SKM-1 (cell line): Measurements from ENCODE around the gene BZW2.

ENCODE experiments used
- DNase-seq: peaks from one replicate; lab custom pipeline; 2025; ENCODE audit not compliant: unreplicated experiment; lab: John Stamatoyannopoulos, UW

The BZW2 gene

GRCh38 chr7:16645593-16646471, at the start of gene BZW2, which contains the start of gene ANKMY2:
Gene BZW2, plus strand, starts transcription at chr7:16646181. Its CDS starts 19,263 bp downstream, at chr7:16665444.
Gene ANKMY2, minus strand, starts transcription at chr7:16645754. Its CDS starts 181 bp downstream, at chr7:16645573.
- DNase-seq: peak; percentile 92

DNA sequence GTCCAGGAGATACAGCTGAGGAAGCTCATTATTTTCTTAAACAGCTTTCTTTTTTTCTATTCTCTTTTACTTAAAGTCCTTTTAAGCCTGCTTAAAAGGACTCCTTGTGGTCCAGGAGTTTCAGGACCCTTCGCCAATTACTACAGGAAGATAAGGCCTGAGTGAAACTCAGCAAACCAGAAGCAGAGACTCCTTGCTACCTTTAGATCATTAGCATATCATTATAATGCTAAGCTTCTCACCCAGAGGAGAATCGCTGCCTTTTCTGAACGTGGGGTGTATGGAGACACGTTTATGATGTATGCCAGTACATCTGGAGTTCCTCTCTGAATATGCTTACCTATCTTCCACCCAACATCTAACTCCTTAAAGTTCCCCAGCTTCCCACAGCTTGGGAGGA, 48.0 kb upstream of the BZW2 start:
- DNase-seq: no peak

- no peak for DNase-seq
Observed at GRCh38 chr7:16599860-16600259, 46.1 kb upstream of the BZW2 start.

GRCh38 chr7:16603633-16604032, 42.3 kb upstream of the BZW2 start:
- DNase-seq: no peak

DNA sequence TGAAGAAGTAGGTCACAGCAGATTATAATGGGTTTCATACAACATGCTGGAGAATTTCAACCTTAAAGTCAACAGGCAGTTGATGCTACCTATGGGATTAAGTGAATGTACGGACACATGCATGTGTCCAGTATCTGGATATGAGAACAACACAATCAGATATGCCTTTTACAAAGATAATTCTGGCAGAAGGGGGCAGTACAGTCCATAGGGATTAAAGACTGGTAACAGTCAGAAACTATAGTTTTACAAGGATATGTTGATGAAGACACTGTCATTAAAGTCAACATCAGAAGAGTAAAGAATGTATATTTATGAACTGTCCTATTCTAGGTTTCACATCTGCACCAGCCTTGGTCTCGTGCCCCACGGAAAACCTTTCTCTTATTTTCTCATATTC, 41.9 kb upstream of the BZW2 start:
- no peak for DNase-seq

- no peak for DNase-seq
Observed at GRCh38 chr7:16606704-16607103, 39.3 kb upstream of the BZW2 start.

GRCh38 chr7:16609842-16610450, 36.0 kb upstream of the BZW2 start:
- no peak for DNase-seq

GRCh38 chr7:16611711-16612110, 34.3 kb upstream of the BZW2 start:
- DNase-seq: no peak

DNA sequence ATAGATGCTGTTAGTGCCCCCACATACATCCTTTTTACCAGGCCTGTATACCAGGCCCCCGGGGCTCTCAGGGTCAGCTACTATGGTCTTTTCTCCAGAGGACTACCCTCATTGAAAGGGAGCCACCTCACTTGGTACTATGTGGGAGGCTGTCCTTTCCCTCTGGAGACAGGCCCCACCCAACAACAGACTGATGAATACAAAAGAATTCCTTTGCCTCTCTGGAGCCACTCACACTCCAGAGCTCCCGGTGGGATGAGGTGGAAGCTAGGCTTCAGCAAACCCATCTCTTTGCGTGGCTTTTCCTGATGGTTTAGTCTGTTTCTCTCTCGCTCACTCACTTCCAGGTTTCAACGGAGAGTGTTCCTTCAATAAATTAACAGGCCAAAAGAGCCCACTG, 30.8 kb upstream of the BZW2 start:
- DNase-seq: no peak

DNA sequence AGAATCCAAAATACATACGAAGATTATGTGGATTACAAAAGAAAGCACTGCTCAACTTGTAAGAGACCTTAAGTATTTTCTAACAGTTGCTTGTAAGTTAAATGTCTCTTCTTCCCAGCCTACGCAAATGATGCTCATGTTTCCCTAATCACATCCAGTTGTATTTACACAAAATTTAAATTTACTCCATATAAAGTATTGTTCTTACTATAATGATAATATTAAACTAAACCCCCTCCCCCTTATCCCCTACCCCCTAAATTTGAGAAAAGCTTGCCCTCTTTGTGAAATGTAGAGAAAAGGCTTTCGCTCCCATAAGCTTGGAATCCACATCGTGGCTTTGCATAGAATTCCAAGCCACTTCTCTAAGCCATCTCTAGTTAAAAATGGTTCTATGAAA, 29.9 kb upstream of the BZW2 start:
- DNase-seq: no peak

DNA sequence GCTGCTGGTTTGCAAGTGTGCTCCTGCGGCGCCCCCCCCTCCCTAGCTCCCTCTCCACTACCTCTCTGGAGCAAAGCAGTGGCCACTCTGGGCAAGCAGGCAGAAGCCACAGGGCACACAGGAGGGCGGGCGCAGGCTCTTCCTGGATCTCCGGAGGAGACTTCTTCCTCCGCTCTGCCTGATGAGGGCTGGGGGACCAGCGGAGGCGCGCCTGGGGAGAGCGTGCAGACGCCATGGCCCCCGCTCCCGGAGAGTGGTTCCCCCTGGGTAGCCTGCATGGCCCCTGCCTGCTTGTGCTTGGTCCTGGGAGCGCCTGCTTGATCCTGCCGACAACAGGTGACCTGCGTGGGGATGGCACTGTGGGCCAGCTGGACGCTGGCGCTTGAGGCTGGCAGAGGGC, 29.4 kb upstream of the BZW2 start:
- DNase-seq: no peak

GRCh38 chr7:16619979-16620408, 26.0 kb upstream of the BZW2 start:
- no peak for DNase-seq

DNA sequence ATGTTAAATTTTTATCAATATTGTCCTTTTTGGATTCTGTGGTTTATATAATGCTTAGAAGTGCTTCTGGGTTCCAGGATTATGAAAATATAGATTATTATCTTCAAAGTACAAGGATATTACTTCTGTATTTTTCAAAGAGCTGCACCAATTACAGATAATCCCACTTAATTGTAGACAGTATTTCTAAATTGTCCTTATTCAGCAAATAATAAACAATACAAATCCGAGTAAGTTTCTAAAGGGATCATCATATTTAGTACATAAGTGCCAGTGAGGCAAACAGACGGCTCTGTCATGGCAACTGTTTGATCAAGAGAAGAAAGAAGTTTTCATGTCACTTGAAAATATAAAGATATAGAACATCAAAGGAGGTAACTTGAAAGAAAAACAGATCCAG, 19.6 kb upstream of the BZW2 start:
- DNase-seq: no peak

- no peak for DNase-seq
Observed at GRCh38 chr7:16627236-16627635, 18.7 kb upstream of the BZW2 start.

DNA sequence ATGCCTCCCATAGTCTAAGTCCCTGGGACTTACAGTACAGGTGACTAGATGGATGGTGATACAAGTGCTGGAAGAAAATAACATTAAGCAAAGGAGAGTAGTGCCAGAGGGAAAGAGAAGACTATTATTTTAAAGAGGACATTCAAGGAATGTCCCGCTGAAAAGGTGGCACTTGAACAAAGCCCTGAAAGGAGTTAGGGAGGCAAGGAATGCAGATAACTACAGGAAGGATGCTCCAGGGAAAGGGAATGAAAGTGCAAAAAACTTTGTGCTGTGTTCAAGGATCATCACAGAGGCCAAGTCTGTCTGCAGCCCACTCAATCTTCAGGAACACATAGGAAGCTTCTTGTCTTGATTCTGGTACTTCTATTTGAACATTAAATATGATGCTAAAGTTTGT, 15.3 kb upstream of the BZW2 start:
- no peak for DNase-seq

DNA sequence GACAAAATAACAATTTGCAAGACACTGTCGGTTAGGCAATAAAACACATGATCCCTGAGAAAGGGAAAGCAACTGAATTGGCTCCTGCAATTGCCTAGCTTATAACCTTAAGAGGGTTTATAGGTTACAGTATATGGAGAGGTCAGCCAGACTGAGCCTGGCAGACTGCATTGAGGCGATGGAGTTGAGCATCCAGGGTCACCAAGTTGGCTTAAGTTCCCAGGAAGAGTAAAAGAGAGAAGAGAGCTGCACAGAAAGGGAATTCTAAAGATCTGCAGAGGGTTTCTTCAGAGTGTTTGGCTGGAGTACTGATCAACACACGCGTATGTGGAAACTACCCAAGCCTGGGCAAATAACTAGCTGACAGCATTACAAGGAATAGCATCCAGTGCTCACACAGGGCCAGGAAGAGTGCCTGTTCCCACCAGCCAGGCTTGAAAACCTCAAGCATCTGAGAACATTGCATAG, 11.7 kb upstream of the BZW2 start:
- DNase-seq: no peak

- no peak for DNase-seq
Observed at GRCh38 chr7:16636555-16637101, 9.4 kb upstream of the BZW2 start.

- DNase-seq: no peak
Observed at GRCh38 chr7:16637379-16637778, 8.6 kb upstream of the BZW2 start.

GRCh38 chr7:16638282-16639280, 7.4 kb upstream of the BZW2 start:
- DNase-seq: no peak

DNA sequence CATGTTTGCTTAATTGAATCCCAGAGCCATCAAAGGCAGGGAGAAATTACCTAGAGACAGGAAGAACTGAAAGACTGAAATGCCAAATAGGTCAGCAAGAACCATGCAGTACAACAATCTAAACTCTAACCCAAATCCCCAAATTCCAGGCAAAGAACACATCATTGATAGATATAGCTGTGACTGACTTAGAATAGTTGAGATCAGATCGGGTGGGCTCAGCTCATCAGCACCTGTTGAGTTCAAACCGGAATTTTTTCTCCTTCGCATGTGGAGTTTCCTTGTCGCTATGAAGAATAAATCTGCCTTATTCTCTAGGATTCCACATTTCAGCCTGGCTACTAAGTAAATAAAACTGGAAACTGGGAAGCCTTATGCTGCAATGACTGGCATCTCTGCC, 1.8 kb upstream of the BZW2 start:
- DNase-seq: no peak
